Endothelial cell of umbilical vein (primary cell): Measurements from ENCODE around the gene TM4SF20. TPM values are rescaled to one million over a fixed set of nuclear protein-coding genes. Genes with fewer than 3 reads are reported as not detected.

Experiments
- BruUV-seq: library from RNA; stranded (reverse); fragments of 400-500 nt; replicated peaks from 2 replicates; lab custom pipeline; 2021; lab: Mats Ljungman, UMichigan
- CTCF ChIA-PET: fragments of 300-600, 350-600 bp; sonication (Branson Sonifier 250); formaldehyde crosslinking; loops from one replicate; lab custom pipeline; 2021; ENCODE audit warnings: antibody characterized with exemption, inconsistent platforms; lab: Charles Lee
- POLR2A ChIA-PET: fragments of 300-600, 350-600 bp; sonication (Branson Sonifier 250); formaldehyde crosslinking; loops from one replicate; lab custom pipeline; 2021; ENCODE audit warnings: antibody characterized with exemption, inconsistent platforms; lab: Charles Lee
- DNase-seq: peaks from one replicate; pipeline ENCODE4 v3.0.0-alpha.2; 2011; ENCODE audit warnings: low read depth, low spot score
- FAIRE-seq: peaks from 2 replicates; lab custom pipeline; 2011; peaks lifted over from hg19 to GRCh38; lab: Jason Lieb, UNC
- H2AFZ ChIP-seq: 2 replicates; pipeline ENCODE4 v1.6.0; 2012; ENCODE audit warnings: low read depth, low read length, control low read depth, inconsistent platforms
- H3K27ac ChIP-seq: 2 replicates; pipeline ENCODE4 v1.5.1; 2011; ENCODE audit warnings: low read depth, mild to moderate bottlenecking, control low read depth, low read length, moderate library complexity; ENCODE audit not compliant: insufficient read depth
- H3K27me3 ChIP-seq, 2 experiments: 2 replicates each; pipeline versions ENCODE4 v1.6.0 to v1.6.1; 2011; ENCODE audit warnings: low read length in 2 of 2, mixed read lengths in 1 of 2; ENCODE audit not compliant: control insufficient read depth in 2 of 2, insufficient read depth in 2 of 2
- H3K36me3 ChIP-seq, 2 experiments: 2 replicates in 1 of 2; 3 replicates in 1 of 2; pipeline ENCODE4 v1.5.1; 2011; ENCODE audit warnings: low read length in 2 of 2, mild to moderate bottlenecking in 1 of 2, moderate library complexity in 1 of 2; ENCODE audit not compliant: control insufficient read depth in 2 of 2, insufficient read depth in 2 of 2; ENCODE audit errors: extremely low read depth in 1 of 2
- H3K4me1 ChIP-seq: 3 replicates; pipeline ENCODE4 v1.5.1; 2011; ENCODE audit warnings: mild to moderate bottlenecking, low read length; ENCODE audit not compliant: control insufficient read depth, insufficient read depth; ENCODE audit errors: extremely low read depth
- H3K4me2 ChIP-seq: 2 replicates; pipeline ENCODE4 v1.6.1; 2011; ENCODE audit warnings: low read length, control low read depth, mixed read lengths; ENCODE audit not compliant: insufficient read depth
- H3K4me3 ChIP-seq, 3 experiments: fragments of 200-600 bp in 1 of 3; sonication (generic), shearing (Covaris generic) in 1 of 3; replicated peaks in 1 of 3; 2 replicates each; pipeline ENCODE4 v1.5.1; 2011 to 2016; ENCODE audit warnings: control low read depth in 3 of 3, low read length in 3 of 3, mild to moderate bottlenecking in 2 of 3, inconsistent platforms in 1 of 3, low read depth in 1 of 3, moderate library complexity in 1 of 3; ENCODE audit not compliant: insufficient read depth in 1 of 3
- H3K79me2 ChIP-seq: 2 replicates; pipeline ENCODE4 v1.6.0; 2012; ENCODE audit warnings: low read length, inconsistent platforms; ENCODE audit not compliant: control insufficient read depth, insufficient read depth
- H3K9ac ChIP-seq: replicated peaks from 2 replicates; pipeline ENCODE3; 2011; ENCODE audit warnings: low read length, control low read depth; ENCODE audit not compliant: insufficient read depth; ENCODE audit errors: extremely low read depth
- H3K9me1 ChIP-seq: replicated peaks from 3 replicates; pipeline ENCODE4 v1.6.0; 2011; ENCODE audit warnings: mild to moderate bottlenecking, low read length; ENCODE audit not compliant: control insufficient read depth, insufficient read depth; ENCODE audit errors: extremely low read depth
- H3K9me3 ChIP-seq: replicated peaks from 2 replicates; pipeline ENCODE4 v1.5.1; 2012; ENCODE audit warnings: low read length, inconsistent platforms; ENCODE audit not compliant: control insufficient read depth, insufficient read depth
- H4K20me1 ChIP-seq: replicated peaks from 2 replicates; pipeline ENCODE3; 2011; ENCODE audit warnings: mild to moderate bottlenecking, low read length; ENCODE audit not compliant: control insufficient read depth, insufficient read depth; ENCODE audit errors: extremely low read depth
- CTCF ChIP-seq, 2 donors: IDR thresholded peaks; 1 replicate in 1 of 2; 2 replicates in 1 of 2; pipeline ENCODE4 v1.5.1; 2011; ENCODE audit warnings: low read length in 2 of 2, mild to moderate bottlenecking in 2 of 2, moderate library complexity in 2 of 2, control low read depth in 1 of 2, inconsistent platforms in 1 of 2, low read depth in 1 of 2; ENCODE audit not compliant: insufficient read depth in 1 of 2; ENCODE audit errors: extremely low read depth in 1 of 2
- EZH2 ChIP-seq: IDR thresholded peaks from 2 replicates; pipeline ENCODE4 v1.6.1; 2012; ENCODE audit warnings: borderline replicate concordance, low read depth, mild to moderate bottlenecking, moderate library complexity, low read length, inconsistent platforms; ENCODE audit not compliant: severe bottlenecking
- FOS ChIP-seq: IDR thresholded peaks from 2 replicates; pipeline ENCODE4 v1.6.1; 2011; ENCODE audit warnings: mild to moderate bottlenecking, low read length, moderate library complexity, borderline replicate concordance; ENCODE audit not compliant: insufficient read depth
- GATA2 ChIP-seq: IDR thresholded peaks from 2 replicates; pipeline ENCODE4 v1.7.0; 2011; ENCODE audit warnings: low read depth, mild to moderate bottlenecking, moderate library complexity, mixed read lengths, low read length; ENCODE audit not compliant: insufficient read length, insufficient read depth
- JUN ChIP-seq: IDR thresholded peaks from 2 replicates; pipeline ENCODE4 v1.6.1; 2011; ENCODE audit warnings: borderline replicate concordance, low read depth; ENCODE audit not compliant: insufficient read length, insufficient read depth
- MAX ChIP-seq: IDR thresholded peaks from 2 replicates; pipeline ENCODE4 v1.6.1; 2011; ENCODE audit not compliant: insufficient read depth, insufficient read length
- MYC ChIP-seq: IDR thresholded peaks from one replicate; pipeline ENCODE4 v1.6.1; 2011; ENCODE audit warnings: mild to moderate bottlenecking, low read depth, low read length
- POLR2A ChIP-seq: IDR thresholded peaks from 2 replicates; pipeline ENCODE4 v1.6.1; 2012; ENCODE audit warnings: low read depth, mild to moderate bottlenecking, control low read depth, low read length
- POLR2AphosphoS5 ChIP-seq: IDR thresholded peaks from 2 replicates; pipeline ENCODE4 v1.6.1; 2012; ENCODE audit warnings: low read depth, mild to moderate bottlenecking, control low read depth, low read length, moderate library complexity; ENCODE audit not compliant: insufficient read depth
- dilution Hi-C: fragments of 300-500 bp; cut with MboI; formaldehyde crosslinking; loops from one replicate; pipeline ENCODE4 v1.15.0; 2019; ENCODE audit warnings: low sequenced_read_pairs; ENCODE audit not compliant: extremely low pct_ligation_motif_present
- intact Hi-C: fragments of 100-400 bp; cut with micrococcal nuclease; formaldehyde crosslinking; loops from one replicate; pipeline ENCODE4 v1.10.0; 2022
- polyA plus RNA-seq, 4 experiments: library from polyadenylated mRNA; depleted of rRNA in 3 of 4; stranded (reverse) in 3 of 4; unstranded in 1 of 4; fragments of >200 nt; gene quantifications; 2 replicates each; pipeline versions ENCODE4 v1.2.1 to v1.2.3, GENCODE V29; 2011 to 2012; ENCODE audit warnings: missing spikeins in 1 of 4
- total RNA-seq: library from RNA; stranded (reverse); gene quantifications from 2 replicates; pipeline ENCODE4 v1.2.3, GENCODE V29; 2021

Gene TM4SF20
- total and polyA plus RNA-seq, 2 donors (not counting 3 experiments of a cell fraction or from before 2014, with no cell fraction given), result not detected

GRCh38 chr2:227428731-227429285 is 49.7 kb upstream of the TM4SF20 start:
- ChIA-PET CTCF (interaction anchor here (1.3 kb wide), 1 partner anchor 13 kb away, joined by 4 read pairs; no protein-coding TSS in a partner anchor), POLR2A (no interaction called here)
- no peak for TF ChIP-seq GATA2
- no peak for TF ChIP-seq JUN
- TF ChIP-seq POLR2A, result no peak
- TF ChIP-seq MYC, result no peak
- TF ChIP-seq CTCF (IDR thresholded peaks at IDR 0.05; ENCODE audit: extremely low read depth in 1 of 2, insufficient read depth in 1 of 2, low read depth in 1 of 2, low read length in 2 of 2), result no peak
- no peak for TF ChIP-seq EZH2
- no peak for TF ChIP-seq POLR2AphosphoS5
- no peak for TF ChIP-seq MAX
- TF ChIP-seq FOS, result no peak

More at GRCh38 chr2:227428731-227429285, 49.7 kb upstream of the TM4SF20 start:
- DNase-seq (no peak), FAIRE-seq (no peak)
- no peak overlapping the region for H3K9ac ChIP-seq
- no peak overlapping the region for H2AFZ ChIP-seq
- H4K20me1 ChIP-seq, result no peaks in the 10 kb centered on the region
- intact Hi-C loops (no loop called here), dilution Hi-C loops (no loop called here)
- no peaks in the 10 kb centered on the region for H3K36me3 ChIP-seq
- no peaks in the 10 kb centered on the region for H3K4me1 ChIP-seq
- BruUV-seq, result no TSS peak
- H3K4me2 ChIP-seq, result no peak overlapping the region
- peaks cover 2% of the 10 kb centered on the region in 2 experiments for H3K27me3 ChIP-seq
- H3K79me2 ChIP-seq, result no peaks in the 10 kb centered on the region
- H3K27ac ChIP-seq, result no peak overlapping the region
- no peaks in the 10 kb centered on the region for H3K9me3 ChIP-seq
- no peaks in the 10 kb centered on the region for H3K9me1 ChIP-seq
- H3K4me3 ChIP-seq, result no peak overlapping the region
